ENCODE results near the gene TMED10. TPM values are rescaled to one million over a fixed set of nuclear protein-coding genes. Genes with fewer than 3 reads are reported as not detected.

The TMED10 gene
- polyA plus RNA-seq, 1 of the 3 experiments (the other 2 are of a cell fraction): 168 TPM

DNA sequence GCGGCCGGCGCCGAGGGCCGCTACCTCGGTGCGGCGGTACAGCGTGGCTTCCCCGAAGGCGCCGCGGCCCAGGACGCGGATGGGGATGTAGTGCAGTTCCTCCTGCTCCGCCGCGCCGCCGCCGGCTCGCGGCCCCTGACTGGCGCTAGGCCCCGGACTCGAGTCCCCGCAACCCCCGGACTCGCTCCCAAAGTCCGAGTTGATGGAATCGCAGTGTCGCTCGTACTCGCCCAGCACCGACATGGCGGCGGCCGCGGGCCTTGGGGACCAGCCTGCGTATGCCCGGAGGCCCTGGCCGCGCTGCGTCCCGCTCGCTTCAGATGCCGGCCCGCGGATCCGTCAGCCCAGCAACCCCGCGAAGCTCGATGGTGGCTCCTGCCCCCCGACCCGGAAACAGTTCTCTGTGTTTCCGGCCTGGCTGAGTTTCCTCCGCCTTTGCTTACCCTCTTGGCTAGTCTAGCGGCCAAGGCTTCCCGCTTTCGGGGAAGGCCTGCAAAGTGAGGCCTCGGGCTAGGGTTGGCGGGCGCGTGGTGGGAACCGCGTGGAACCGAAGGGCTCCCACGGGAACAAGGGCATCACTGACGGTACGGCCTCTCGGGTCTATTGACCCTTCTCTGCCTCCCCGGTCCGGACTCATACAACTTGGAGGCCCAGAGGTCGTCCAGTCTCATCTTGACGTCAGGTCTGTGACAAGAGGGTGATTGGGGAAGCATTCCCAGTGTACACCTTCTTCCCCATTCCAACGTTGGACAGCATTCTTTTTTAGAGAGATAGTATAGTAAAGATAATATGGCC is 49.5 kb downstream of the TMED10 start, which contains the start of gene NEK9 (continued):
- TF ChIP-seq TEAD4 (IDR thresholded peaks at IDR 0.05; ENCODE audit: borderline replicate concordance, insufficient read depth) (0 out of 2 replicates have a peak, but pooled peaks have one; percentile 38), NFIC (IDR thresholded peaks at IDR 0.05; ENCODE audit: borderline replicate concordance) (no peak), FOSL2 (IDR thresholded peaks at IDR 0.05; ENCODE audit: borderline replicate concordance, low read depth) (no peak), FOXM1 (IDR thresholded peaks at IDR 0.05; ENCODE audit: low read depth) (no peak), ELF1 (IDR thresholded peaks at IDR 0.05) (0 out of 2 replicates have a peak, but pooled peaks have one; percentile 46), NRF1 (IDR thresholded peaks at IDR 0.05; ENCODE audit: low read depth, low read length) (no peak), FOXJ3 (CRISPR knock-in tag; IDR thresholded peaks at IDR 0.05) (no peak), RXRA (IDR thresholded peaks at IDR 0.05; ENCODE audit: borderline replicate concordance, low read depth) (no peak), GABPA (IDR thresholded peaks at IDR 0.05; ENCODE audit: low read depth) (peak; percentile 97), GATA2 (CRISPR knock-in tag; IDR thresholded peaks at IDR 0.05) (no peak), TAF1 (IDR thresholded peaks at IDR 0.05; ENCODE audit: borderline replicate concordance, low read depth, low read length) (peak; percentile 91), RCOR1 (IDR thresholded peaks at IDR 0.05; ENCODE audit: low read length) (no peak), MAX (IDR thresholded peaks at IDR 0.05; ENCODE audit: low read depth) (peak; percentile 87), SMC3 (IDR thresholded peaks at IDR 0.05; ENCODE audit: low read depth, low read length) (no peak)
- TF ChIP-seq, protein P1, sequence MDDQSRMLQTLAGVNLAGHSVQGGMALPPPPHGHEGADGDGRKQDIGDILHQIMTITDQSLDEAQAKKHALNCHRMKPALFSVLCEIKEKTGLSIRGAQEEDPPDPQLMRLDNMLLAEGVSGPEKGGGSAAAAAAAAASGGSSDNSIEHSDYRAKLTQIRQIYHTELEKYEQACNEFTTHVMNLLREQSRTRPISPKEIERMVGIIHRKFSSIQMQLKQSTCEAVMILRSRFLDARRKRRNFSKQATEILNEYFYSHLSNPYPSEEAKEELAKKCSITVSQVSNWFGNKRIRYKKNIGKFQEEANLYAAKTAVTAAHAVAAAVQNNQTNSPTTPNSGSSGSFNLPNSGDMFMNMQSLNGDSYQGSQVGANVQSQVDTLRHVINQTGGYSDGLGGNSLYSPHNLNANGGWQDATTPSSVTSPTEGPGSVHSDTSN (IDR thresholded peaks at IDR 0.05): 0 out of 2 replicates have a peak, but pooled peaks have one; percentile 17
- TF ChIP-seq, protein P2, sequence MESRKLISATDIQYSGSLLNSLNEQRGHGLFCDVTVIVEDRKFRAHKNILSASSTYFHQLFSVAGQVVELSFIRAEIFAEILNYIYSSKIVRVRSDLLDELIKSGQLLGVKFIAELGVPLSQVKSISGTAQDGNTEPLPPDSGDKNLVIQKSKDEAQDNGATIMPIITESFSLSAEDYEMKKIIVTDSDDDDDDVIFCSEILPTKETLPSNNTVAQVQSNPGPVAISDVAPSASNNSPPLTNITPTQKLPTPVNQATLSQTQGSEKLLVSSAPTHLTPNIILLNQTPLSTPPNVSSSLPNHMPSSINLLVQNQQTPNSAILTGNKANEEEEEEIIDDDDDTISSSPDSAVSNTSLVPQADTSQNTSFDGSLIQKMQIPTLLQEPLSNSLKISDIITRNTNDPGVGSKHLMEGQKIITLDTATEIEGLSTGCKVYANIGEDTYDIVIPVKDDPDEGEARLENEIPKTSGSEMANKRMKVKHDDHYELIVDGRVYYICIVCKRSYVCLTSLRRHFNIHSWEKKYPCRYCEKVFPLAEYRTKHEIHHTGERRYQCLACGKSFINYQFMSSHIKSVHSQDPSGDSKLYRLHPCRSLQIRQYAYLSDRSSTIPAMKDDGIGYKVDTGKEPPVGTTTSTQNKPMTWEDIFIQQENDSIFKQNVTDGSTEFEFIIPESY (IDR thresholded peaks at IDR 0.05; ENCODE audit: borderline replicate concordance, low read depth): 0 out of 2 replicates have a peak, but pooled peaks have one; percentile 19
- TF ChIP-seq, protein P3, sequence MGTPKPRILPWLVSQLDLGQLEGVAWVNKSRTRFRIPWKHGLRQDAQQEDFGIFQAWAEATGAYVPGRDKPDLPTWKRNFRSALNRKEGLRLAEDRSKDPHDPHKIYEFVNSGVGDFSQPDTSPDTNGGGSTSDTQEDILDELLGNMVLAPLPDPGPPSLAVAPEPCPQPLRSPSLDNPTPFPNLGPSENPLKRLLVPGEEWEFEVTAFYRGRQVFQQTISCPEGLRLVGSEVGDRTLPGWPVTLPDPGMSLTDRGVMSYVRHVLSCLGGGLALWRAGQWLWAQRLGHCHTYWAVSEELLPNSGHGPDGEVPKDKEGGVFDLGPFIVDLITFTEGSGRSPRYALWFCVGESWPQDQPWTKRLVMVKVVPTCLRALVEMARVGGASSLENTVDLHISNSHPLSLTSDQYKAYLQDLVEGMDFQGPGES (IDR thresholded peaks at IDR 0.05; ENCODE audit: low read depth, low read length): no peak
- TF ChIP-seq, protein P4, sequence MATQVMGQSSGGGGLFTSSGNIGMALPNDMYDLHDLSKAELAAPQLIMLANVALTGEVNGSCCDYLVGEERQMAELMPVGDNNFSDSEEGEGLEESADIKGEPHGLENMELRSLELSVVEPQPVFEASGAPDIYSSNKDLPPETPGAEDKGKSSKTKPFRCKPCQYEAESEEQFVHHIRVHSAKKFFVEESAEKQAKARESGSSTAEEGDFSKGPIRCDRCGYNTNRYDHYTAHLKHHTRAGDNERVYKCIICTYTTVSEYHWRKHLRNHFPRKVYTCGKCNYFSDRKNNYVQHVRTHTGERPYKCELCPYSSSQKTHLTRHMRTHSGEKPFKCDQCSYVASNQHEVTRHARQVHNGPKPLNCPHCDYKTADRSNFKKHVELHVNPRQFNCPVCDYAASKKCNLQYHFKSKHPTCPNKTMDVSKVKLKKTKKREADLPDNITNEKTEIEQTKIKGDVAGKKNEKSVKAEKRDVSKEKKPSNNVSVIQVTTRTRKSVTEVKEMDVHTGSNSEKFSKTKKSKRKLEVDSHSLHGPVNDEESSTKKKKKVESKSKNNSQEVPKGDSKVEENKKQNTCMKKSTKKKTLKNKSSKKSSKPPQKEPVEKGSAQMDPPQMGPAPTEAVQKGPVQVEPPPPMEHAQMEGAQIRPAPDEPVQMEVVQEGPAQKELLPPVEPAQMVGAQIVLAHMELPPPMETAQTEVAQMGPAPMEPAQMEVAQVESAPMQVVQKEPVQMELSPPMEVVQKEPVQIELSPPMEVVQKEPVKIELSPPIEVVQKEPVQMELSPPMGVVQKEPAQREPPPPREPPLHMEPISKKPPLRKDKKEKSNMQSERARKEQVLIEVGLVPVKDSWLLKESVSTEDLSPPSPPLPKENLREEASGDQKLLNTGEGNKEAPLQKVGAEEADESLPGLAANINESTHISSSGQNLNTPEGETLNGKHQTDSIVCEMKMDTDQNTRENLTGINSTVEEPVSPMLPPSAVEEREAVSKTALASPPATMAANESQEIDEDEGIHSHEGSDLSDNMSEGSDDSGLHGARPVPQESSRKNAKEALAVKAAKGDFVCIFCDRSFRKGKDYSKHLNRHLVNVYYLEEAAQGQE (IDR thresholded peaks at IDR 0.05; ENCODE audit: low read depth, low read length): no peak
- TF ChIP-seq, protein P5, sequence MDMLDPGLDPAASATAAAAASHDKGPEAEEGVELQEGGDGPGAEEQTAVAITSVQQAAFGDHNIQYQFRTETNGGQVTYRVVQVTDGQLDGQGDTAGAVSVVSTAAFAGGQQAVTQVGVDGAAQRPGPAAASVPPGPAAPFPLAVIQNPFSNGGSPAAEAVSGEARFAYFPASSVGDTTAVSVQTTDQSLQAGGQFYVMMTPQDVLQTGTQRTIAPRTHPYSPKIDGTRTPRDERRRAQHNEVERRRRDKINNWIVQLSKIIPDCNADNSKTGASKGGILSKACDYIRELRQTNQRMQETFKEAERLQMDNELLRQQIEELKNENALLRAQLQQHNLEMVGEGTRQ (IDR thresholded peaks at IDR 0.05; ENCODE audit: borderline replicate concordance, low read depth, low read length): no peak
